RPMI8226 (cell line): Measurements from ENCODE around the gene GADD45B.

ENCODE experiments used
- DNase-seq: peaks from one replicate; pipeline ENCODE4 v3.0.0-alpha.2; 2015

GADD45B gene, protein sequence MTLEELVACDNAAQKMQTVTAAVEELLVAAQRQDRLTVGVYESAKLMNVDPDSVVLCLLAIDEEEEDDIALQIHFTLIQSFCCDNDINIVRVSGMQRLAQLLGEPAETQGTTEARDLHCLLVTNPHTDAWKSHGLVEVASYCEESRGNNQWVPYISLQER

DNA sequence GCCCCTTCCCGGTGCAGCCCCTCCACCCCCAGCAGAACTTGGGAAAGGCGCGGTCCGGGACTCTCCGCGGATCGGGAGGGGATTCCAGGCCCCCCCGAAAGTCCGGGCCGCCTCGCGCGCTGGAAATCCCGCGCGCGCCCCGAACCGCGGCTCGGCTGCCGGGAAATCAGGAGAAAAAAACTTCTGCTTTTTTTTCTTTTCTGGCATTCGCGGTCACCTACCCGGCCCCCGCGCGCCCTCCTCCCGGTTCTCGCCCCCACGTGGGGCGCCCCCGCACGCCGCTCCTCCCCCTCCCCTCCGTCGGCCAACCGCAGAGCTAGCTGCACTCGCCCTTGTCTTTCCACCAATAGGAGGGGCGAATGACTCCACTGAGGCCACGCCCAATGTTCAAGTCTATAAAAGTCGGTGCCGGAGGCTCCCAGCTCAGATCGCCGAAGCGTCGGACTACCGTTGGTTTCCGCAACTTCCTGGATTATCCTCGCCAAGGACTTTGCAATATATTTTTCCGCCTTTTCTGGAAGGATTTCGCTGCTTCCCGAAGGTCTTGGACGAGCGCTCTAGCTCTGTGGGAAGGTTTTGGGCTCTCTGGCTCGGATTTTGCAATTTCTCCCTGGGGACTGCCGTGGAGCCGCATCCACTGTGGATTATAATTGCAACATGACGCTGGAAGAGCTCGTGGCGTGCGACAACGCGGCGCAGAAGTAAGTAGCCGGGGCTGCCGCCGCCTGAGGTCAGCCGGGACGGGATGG is at the start of gene GADD45B:
Gene GADD45B (plus strand): TSS at position 426 of the 749 bp plus-strand sequence. CDS start 232 bp downstream, at position 658.
- DNase-seq, result peak; percentile 99

GRCh38 chr19:2426611-2427428 is 49.1 kb upstream of the GADD45B start:
- DNase-seq, result peak; percentile 71

DNA sequence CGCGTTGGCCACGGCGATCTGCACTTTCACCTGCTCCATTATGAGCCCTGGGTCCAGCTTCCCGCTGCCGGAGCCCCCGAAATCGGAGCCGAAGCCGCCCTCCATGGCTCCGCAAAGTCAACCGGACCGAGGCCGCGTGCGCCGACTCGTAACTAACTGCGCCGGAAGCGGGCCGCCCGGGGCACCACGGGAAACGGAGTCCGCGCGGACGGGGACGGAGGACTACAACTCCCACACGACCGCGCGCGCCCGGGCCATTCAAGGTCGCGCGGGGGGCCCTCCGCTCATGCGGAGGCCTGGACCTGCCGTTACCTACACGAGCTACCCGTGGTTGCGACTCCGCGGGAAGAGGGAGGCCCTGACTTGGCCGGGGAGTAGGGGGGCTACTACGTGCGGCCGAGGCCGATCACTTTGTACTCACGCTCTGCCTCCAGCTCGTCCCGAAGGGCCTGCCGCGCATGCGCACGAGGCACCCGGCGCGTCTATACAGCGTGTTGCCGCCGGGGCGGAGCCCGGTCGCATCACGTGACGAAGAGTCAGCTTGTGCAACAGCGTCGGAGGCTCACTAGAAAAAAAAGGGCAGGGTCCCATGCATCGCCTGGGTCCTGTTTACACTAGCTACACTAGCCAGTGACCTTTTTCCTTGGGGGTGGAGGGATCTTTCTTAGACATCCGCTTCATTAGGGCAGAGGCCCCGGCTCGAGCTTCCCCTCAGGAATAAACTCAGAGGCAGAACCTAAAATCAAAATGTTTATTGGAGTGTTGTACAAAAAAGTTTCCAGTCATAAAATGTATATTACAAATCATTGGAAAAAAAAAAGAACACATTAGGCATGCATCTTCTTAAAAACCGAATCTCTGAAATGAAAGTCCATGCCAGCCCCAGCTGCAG is 48.3 kb upstream of the GADD45B start, which contains the start of gene TIMM13:
Gene TIMM13 (minus strand): TSS at position 158 of the 892 bp plus-strand sequence. CDS start 53 bp downstream, at position 105.
- DNase-seq, result peak; percentile 98

DNA sequence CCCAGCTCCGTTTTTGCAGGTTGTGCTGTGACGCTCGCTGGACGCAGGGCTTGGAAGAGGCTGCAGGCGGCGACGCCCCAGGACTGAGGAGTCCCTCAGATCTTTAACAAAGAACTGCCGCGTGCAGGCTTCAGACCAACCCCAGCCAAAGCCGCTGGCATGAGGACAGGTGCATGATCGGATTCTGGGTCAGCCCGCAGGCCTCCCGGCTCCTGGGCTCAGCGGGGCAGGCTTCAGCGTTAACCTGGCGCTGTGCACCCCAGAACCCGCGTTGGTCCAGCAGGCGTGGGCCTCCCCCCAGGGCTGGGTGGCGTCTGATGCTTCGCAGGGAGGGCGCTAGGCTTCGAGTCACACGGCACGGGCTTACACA is 47.6 kb upstream of the GADD45B start:
- DNase-seq, result peak; percentile 57

- no peak for DNase-seq
Observed at GRCh38 chr19:2428756-2429711, 46.9 kb upstream of the GADD45B start.

DNA sequence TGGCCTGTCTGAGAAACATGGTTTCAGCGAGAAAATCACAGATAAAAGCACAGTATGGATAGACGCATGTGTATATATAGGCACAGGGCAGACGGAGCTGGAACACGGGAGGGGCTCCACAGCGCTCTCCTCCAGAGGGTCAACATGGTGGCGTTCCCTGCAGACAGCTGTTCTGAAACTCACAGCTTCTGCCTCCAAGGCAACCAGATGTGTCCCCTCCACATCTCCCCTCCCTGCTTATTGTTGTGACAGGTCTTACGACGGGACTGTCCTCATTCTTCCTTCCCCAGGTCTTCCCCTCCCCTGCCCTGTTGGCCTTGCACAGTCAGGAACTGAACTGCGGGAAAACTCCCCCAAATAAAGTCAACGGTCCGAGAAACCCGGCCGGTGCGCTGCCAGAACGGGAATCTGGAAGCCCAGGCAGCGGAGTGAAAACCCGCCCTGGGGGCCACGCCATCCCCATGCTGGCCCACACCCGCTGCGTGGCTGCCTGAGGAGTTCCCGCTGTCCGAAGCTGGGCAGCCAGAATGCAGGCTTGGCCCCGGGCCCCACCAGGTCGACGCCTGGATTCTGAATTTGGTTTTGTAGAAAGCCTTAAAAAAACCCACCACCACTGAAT is 45.9 kb upstream of the GADD45B start:
- DNase-seq, result no peak

- no peak for DNase-seq
Observed at GRCh38 chr19:2431318-2432055, 44.4 kb upstream of the GADD45B start.

GRCh38 chr19:2432131-2432848 is 43.6 kb upstream of the GADD45B start:
- DNase-seq, result no peak

- DNase-seq, result no peak
Observed at GRCh38 chr19:2433854-2434253, 42.1 kb upstream of the GADD45B start.

DNA sequence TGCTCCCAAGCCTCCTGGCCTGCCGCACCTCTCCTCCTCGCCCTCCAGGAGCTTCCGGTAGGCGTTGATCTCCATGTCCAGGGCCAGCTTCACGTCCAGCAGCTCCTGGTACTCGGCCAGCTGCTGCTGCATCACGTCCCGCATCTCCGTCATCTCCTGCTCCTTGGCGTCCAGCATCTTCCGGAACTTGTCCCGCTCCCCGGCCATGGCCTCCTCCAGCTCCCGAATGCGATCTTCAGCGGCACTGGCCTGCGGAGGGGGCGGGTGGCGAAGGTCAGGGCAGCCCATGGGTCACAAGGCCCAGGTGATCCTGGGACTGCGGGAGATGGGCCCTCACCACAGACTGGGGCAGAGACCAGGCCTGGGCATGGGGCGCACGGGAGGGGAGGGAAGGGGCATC is 41.7 kb upstream of the GADD45B start:
- DNase-seq, result no peak

GRCh38 chr19:2434721-2435265 is 41.1 kb upstream of the GADD45B start:
- no peak for DNase-seq

GRCh38 chr19:2436384-2436783 is 39.5 kb upstream of the GADD45B start:
- no peak for DNase-seq

GRCh38 chr19:2436926-2437325 is 39.0 kb upstream of the GADD45B start:
- no peak for DNase-seq

- no peak for DNase-seq
Observed at GRCh38 chr19:2438178-2438577, 37.7 kb upstream of the GADD45B start.

- no peak for DNase-seq
Observed at GRCh38 chr19:2440515-2440914, 35.4 kb upstream of the GADD45B start.

GRCh38 chr19:2441096-2441752 is 34.7 kb upstream of the GADD45B start:
- DNase-seq, result no peak

- DNase-seq, result no peak
Observed at GRCh38 chr19:2443116-2443784, 32.7 kb upstream of the GADD45B start.

- no peak for DNase-seq
Observed at GRCh38 chr19:2443785-2444182, 32.1 kb upstream of the GADD45B start.
